Medulla oblongata (tissue), 1 donor: ENCODE data around the gene FOXP3.
A peak's percentile ranks its signal among the peaks of the same experiment; 100 is the strongest.
"Not testable (repeated sequence)": the region's sequence is repeated elsewhere in the genome, so short reads cannot be mapped to it uniquely, and the experiment has no call there.

Experiments used
- DNase-seq: peaks from one replicate; pipeline ENCODE4 v3.0.0-alpha.2; 2015; ENCODE audit errors: extremely low spot score

FOXP3 gene

GRCh38 chrX:49264460-49264859 is at the start of gene FOXP3:
Gene FOXP3 (minus strand): TSS chrX:49264710. CDS start chrX:49258505, 6,205 bp downstream.
- DNase-seq, result no peak

- DNase-seq, result no peak
Measured at GRCh38 chrX:49312176-49312575, 47.7 kb upstream of the FOXP3 start.

- DNase-seq, result no peak
Measured at GRCh38 chrX:49310371-49310770, 45.9 kb upstream of the FOXP3 start.

GRCh38 chrX:49309401-49309981 is 45.0 kb upstream of the FOXP3 start:
- peak; percentile 12 for DNase-seq

- peak; percentile 30 for DNase-seq
Measured at GRCh38 chrX:49308604-49309269, 44.2 kb upstream of the FOXP3 start.

- not testable (repeated sequence) for DNase-seq
Measured at GRCh38 chrX:49307775-49308174, 43.3 kb upstream of the FOXP3 start.

- DNase-seq, result no peak
Measured at GRCh38 chrX:49303346-49303745, 38.8 kb upstream of the FOXP3 start, which contains the start of gene GAGE10. Gene GAGE10 (plus strand): TSS chrX:49303646. CDS start chrX:49304860, 1,214 bp downstream.

GRCh38 chrX:49300703-49301102 is 36.2 kb upstream of the FOXP3 start:
- DNase-seq, result no peak

- DNase-seq, result not testable (repeated sequence)
Measured at GRCh38 chrX:49299293-49299692, 34.8 kb upstream of the FOXP3 start.

GRCh38 chrX:49292400-49293362 is 28.2 kb upstream of the FOXP3 start:
- DNase-seq, result no peak

GRCh38 chrX:49291615-49292337 is 27.3 kb upstream of the FOXP3 start:
- peak; percentile 57 for DNase-seq

GRCh38 chrX:49290215-49290614 is 25.7 kb upstream of the FOXP3 start:
- DNase-seq, result no peak

- no peak for DNase-seq
Measured at GRCh38 chrX:49287665-49288064, 23.2 kb upstream of the FOXP3 start.

GRCh38 chrX:49286581-49286980 is 22.1 kb upstream of the FOXP3 start:
- DNase-seq, result no peak

GRCh38 chrX:49286136-49286535 is 21.6 kb upstream of the FOXP3 start:
- DNase-seq, result no peak

- no peak for DNase-seq
Measured at GRCh38 chrX:49284212-49284611, 19.7 kb upstream of the FOXP3 start.

- no peak for DNase-seq
Measured at GRCh38 chrX:49282647-49283011, 18.1 kb upstream of the FOXP3 start.

GRCh38 chrX:49278081-49278480 is 13.6 kb upstream of the FOXP3 start:
- DNase-seq, result no peak

- DNase-seq, result no peak
Measured at GRCh38 chrX:49277535-49277830, 13.0 kb upstream of the FOXP3 start.

- DNase-seq, result no peak
Measured at GRCh38 chrX:49276671-49277534, 12.4 kb upstream of the FOXP3 start.

GRCh38 chrX:49276207-49276606 is 11.7 kb upstream of the FOXP3 start:
- no peak for DNase-seq
